Ishikawa (cell line): ENCODE data around the gene AGMO.

ENCODE experiments used
- CEBPB ChIP-seq: IDR thresholded peaks from 2 replicates; pipeline ENCODE4 v1.6.1; 2012
- CREB1 ChIP-seq: IDR thresholded peaks from 2 replicates; pipeline ENCODE4 v1.6.1; 2012; ENCODE audit warnings: low read depth
- EP300 ChIP-seq: IDR thresholded peaks from 2 replicates; pipeline ENCODE4 v1.6.1; 2012; ENCODE audit warnings: borderline replicate concordance
- FOXM1 ChIP-seq: IDR thresholded peaks from 2 replicates; pipeline ENCODE4 v1.6.1; 2012; ENCODE audit warnings: low read depth, borderline replicate concordance
- RAD21 ChIP-seq: IDR thresholded peaks from 2 replicates; pipeline ENCODE4 v1.6.1; 2012; ENCODE audit warnings: low read depth
- TCF12 ChIP-seq: IDR thresholded peaks from 2 replicates; pipeline ENCODE4 v1.6.1; 2012; ENCODE audit warnings: low read depth
- TEAD4 ChIP-seq: IDR thresholded peaks from 2 replicates; pipeline ENCODE4 v1.6.1; 2012
- YY1 ChIP-seq: IDR thresholded peaks from 2 replicates; pipeline ENCODE4 v1.6.1; 2012; ENCODE audit warnings: low read depth
- TF ChIP-seq, protein P1 (sequence below): IDR thresholded peaks from 2 replicates; pipeline ENCODE4 v1.6.1; 2012
- TF ChIP-seq, protein P2 (sequence below): IDR thresholded peaks from 2 replicates; pipeline ENCODE4 v1.6.1; 2012
- TF ChIP-seq, protein P3 (sequence below): IDR thresholded peaks from 2 replicates; pipeline ENCODE4 v1.6.1; 2012; ENCODE audit warnings: low read depth, mild to moderate bottlenecking

DNA sequence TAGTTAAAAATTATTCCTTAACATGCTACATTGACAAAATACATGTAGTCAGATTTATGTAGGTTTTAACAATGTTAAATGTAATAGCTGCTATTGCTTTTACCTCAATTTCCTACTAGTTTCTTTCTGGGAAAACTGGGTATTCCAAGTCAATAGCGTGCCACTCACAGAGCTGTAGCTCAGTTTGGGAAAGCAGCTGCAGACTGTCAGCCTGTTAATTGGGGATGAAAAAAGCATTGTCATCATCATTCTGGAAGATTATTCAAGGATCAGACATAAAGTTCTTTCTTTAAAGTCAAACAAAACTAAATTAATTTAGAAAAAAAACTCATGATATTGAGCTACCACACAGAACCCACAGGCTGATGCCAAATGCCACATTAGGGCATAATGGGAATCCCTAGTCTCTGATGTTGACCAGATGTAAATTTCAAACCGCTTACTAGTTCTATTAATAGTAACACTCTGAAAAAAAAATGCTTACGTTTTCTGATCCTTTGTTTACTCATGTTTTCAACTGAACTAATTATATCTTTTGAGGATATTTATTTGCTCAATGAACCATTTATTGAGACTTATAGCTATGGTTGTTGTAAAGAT lies 19.6 kb upstream of the AGMO start:
- TF ChIP-seq, protein P1, sequence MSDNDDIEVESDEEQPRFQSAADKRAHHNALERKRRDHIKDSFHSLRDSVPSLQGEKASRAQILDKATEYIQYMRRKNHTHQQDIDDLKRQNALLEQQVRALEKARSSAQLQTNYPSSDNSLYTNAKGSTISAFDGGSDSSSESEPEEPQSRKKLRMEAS: no peak
- no peak for TF ChIP-seq EP300
- TF ChIP-seq RAD21: no peak
- TF ChIP-seq CEBPB: no peak
- TF ChIP-seq TEAD4: no peak
- TF ChIP-seq TCF12: no peak
- no peak for TF ChIP-seq YY1
- no peak for TF ChIP-seq FOXM1
- TF ChIP-seq, protein P2, sequence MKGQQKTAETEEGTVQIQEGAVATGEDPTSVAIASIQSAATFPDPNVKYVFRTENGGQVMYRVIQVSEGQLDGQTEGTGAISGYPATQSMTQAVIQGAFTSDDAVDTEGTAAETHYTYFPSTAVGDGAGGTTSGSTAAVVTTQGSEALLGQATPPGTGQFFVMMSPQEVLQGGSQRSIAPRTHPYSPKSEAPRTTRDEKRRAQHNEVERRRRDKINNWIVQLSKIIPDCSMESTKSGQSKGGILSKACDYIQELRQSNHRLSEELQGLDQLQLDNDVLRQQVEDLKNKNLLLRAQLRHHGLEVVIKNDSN: no peak
- TF ChIP-seq CREB1: no peak
- TF ChIP-seq, protein P3, sequence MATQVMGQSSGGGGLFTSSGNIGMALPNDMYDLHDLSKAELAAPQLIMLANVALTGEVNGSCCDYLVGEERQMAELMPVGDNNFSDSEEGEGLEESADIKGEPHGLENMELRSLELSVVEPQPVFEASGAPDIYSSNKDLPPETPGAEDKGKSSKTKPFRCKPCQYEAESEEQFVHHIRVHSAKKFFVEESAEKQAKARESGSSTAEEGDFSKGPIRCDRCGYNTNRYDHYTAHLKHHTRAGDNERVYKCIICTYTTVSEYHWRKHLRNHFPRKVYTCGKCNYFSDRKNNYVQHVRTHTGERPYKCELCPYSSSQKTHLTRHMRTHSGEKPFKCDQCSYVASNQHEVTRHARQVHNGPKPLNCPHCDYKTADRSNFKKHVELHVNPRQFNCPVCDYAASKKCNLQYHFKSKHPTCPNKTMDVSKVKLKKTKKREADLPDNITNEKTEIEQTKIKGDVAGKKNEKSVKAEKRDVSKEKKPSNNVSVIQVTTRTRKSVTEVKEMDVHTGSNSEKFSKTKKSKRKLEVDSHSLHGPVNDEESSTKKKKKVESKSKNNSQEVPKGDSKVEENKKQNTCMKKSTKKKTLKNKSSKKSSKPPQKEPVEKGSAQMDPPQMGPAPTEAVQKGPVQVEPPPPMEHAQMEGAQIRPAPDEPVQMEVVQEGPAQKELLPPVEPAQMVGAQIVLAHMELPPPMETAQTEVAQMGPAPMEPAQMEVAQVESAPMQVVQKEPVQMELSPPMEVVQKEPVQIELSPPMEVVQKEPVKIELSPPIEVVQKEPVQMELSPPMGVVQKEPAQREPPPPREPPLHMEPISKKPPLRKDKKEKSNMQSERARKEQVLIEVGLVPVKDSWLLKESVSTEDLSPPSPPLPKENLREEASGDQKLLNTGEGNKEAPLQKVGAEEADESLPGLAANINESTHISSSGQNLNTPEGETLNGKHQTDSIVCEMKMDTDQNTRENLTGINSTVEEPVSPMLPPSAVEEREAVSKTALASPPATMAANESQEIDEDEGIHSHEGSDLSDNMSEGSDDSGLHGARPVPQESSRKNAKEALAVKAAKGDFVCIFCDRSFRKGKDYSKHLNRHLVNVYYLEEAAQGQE: no peak
